ENCODE results near the gene FZD10. TPM values are rescaled to one million over a fixed set of nuclear protein-coding genes. Genes with fewer than 3 reads are reported as not detected.

Gene FZD10
- total RNA-seq, 1 experiment from 2014 or later: not detected

GRCh38 chr12:130126023-130126432 is 36.2 kb upstream of the FZD10 start:
- in situ Hi-C loops (cut with HindIII; ENCODE audit: low pct_unique_long_range_greater_than_20kb, low sequenced_read_pairs): no loop called here
- ATAC-seq (no peak), DNase-seq (ENCODE audit: low read depth, low spot score) (no peak)
- ChIA-PET POLR2A (no interaction called here), CTCF (no interaction called here)
- Histone ChIP-seq H3K4me1 (ENCODE audit: control insufficient read depth, insufficient read depth, low read length) (no peaks in the 10 kb centered on the region), H3K36me3 (ENCODE audit: control insufficient read depth, insufficient read depth, low read length) (no peaks in the 10 kb centered on the region), H3K27ac (ENCODE audit: low read length) (no peak overlapping the region), H3K4me3 (ENCODE audit: low read depth in 2 of 2, low read length in 2 of 2) (no peak overlapping the region), H3K27me3 (ENCODE audit: control insufficient read depth, insufficient read depth, low read length) (no peaks in the 10 kb centered on the region), H3K9me3 (ENCODE audit: control insufficient read depth, insufficient read depth, low read depth, low read length) (no peaks in the 10 kb centered on the region)
- TF ChIP-seq SIN3A (IDR thresholded peaks at IDR 0.05; ENCODE audit: borderline replicate concordance, insufficient read depth, low read depth, low read length) (no peak), TCF7L2 (IDR thresholded peaks at IDR 0.05; ENCODE audit: low read depth, low read length) (no peak), POLR2AphosphoS5 (IDR thresholded peaks at IDR 0.05; ENCODE audit: low read depth, low read length) (no peak), REST (IDR thresholded peaks at IDR 0.05; ENCODE audit: insufficient read depth in 1 of 2, low read depth in 2 of 2, low read length in 1 of 2) (no peak)
- TF ChIP-seq, protein P1, sequence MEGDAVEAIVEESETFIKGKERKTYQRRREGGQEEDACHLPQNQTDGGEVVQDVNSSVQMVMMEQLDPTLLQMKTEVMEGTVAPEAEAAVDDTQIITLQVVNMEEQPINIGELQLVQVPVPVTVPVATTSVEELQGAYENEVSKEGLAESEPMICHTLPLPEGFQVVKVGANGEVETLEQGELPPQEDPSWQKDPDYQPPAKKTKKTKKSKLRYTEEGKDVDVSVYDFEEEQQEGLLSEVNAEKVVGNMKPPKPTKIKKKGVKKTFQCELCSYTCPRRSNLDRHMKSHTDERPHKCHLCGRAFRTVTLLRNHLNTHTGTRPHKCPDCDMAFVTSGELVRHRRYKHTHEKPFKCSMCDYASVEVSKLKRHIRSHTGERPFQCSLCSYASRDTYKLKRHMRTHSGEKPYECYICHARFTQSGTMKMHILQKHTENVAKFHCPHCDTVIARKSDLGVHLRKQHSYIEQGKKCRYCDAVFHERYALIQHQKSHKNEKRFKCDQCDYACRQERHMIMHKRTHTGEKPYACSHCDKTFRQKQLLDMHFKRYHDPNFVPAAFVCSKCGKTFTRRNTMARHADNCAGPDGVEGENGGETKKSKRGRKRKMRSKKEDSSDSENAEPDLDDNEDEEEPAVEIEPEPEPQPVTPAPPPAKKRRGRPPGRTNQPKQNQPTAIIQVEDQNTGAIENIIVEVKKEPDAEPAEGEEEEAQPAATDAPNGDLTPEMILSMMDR (IDR thresholded peaks at IDR 0.05): no peak
- intact Hi-C loops (cut with micrococcal nuclease; ENCODE audit: unreplicated experiment): no loop called here
- no TSS peak for BruUV-seq (replicated peaks)

GRCh38 chr12:130127532-130127911 is 34.7 kb upstream of the FZD10 start:
- no peak for TF ChIP-seq REST (IDR thresholded peaks at IDR 0.05; ENCODE audit: insufficient read depth in 1 of 2, low read depth in 2 of 2, low read length in 1 of 2)
- TF ChIP-seq, protein P1 (IDR thresholded peaks at IDR 0.05): no peak
- no peak for TF ChIP-seq SIN3A (IDR thresholded peaks at IDR 0.05; ENCODE audit: borderline replicate concordance, insufficient read depth, low read depth, low read length)
- TF ChIP-seq TCF7L2 (IDR thresholded peaks at IDR 0.05; ENCODE audit: low read depth, low read length): no peak
- TF ChIP-seq POLR2AphosphoS5 (IDR thresholded peaks at IDR 0.05; ENCODE audit: low read depth, low read length): no peak
- Histone ChIP-seq H3K27ac (ENCODE audit: low read length) (no peak overlapping the region), H3K4me1 (ENCODE audit: control insufficient read depth, insufficient read depth, low read length) (no peaks in the 10 kb centered on the region), H3K9me3 (ENCODE audit: control insufficient read depth, insufficient read depth, low read depth, low read length) (no peaks in the 10 kb centered on the region), H3K27me3 (ENCODE audit: control insufficient read depth, insufficient read depth, low read length) (no peaks in the 10 kb centered on the region), H3K36me3 (ENCODE audit: control insufficient read depth, insufficient read depth, low read length) (no peaks in the 10 kb centered on the region), H3K4me3 (ENCODE audit: low read depth in 2 of 2, low read length in 2 of 2) (no peak overlapping the region)
- in situ Hi-C loops (cut with HindIII; ENCODE audit: low pct_unique_long_range_greater_than_20kb, low sequenced_read_pairs): no loop called here
- intact Hi-C loops (cut with micrococcal nuclease; ENCODE audit: unreplicated experiment): no loop called here
- ATAC-seq (no peak), DNase-seq (ENCODE audit: low read depth, low spot score) (no peak)
- ChIA-PET POLR2A (no interaction called here), CTCF (no interaction called here)
- no TSS peak for BruUV-seq (replicated peaks)
